Amygdala (tissue), 56 donors: Measurements from ENCODE around the gene FUS.
"Not testable (repeated sequence)": the region's sequence is repeated elsewhere in the genome, so short reads cannot be mapped to it uniquely, and the experiment has no call there.

Experiments
- DNase-seq, 56 donors: peaks; one replicate each; lab custom pipeline; 2025; lab: John Stamatoyannopoulos, UW

FUS gene

GRCh38 chr16:31179747-31180459, at the start of gene FUS:
FUS (plus strand) TSS chr16:31180139; CDS start chr16:31180215, 76 bp downstream.
- peak; percentile 69 to 98 (median 89) for DNase-seq

DNA sequence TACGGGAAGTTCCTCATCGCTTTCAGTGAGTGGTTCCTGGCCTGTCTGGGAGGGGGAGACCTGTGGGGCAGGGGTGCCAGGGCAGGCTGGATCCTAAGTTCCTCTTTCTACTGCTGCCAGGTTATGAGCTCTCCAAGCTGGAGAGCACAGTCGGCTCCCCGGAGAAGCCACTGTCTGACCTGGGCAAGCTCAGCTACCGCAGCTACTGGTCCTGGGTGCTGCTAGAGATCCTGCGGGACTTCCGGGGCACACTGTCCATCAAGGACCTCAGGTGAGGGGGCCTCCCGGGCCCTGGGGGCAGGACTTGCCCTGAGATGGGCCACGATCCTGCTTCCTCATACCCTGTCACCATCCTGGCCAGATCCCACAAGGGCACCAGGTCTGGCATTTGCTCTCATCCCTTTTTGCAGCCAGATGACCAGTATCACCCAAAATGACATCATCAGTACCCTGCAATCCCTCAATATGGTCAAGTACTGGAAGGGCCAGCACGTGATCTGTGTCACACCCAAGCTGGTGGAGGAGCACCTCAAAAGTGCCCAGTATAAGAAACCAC, 49.5 kb upstream of the FUS start:
- no peak for DNase-seq

- DNase-seq: no peak
These were observed 49.0 kb upstream of the FUS start for GRCh38 chr16:31130899-31131298.

GRCh38 chr16:31131416-31131815, 48.5 kb upstream of the FUS start:
- DNase-seq: no peak

GRCh38 chr16:31131841-31132271, 48.1 kb upstream of the FUS start:
- DNase-seq: no peak

GRCh38 chr16:31132303-31132979, 47.5 kb upstream of the FUS start:
- no peak for DNase-seq

- DNase-seq: no peak
These were observed 46.9 kb upstream of the FUS start for GRCh38 chr16:31133046-31133501.

GRCh38 chr16:31134091-31134571, 45.8 kb upstream of the FUS start:
- peak in 2 of 56 donors; percentile 21 to 23 for DNase-seq

- no peak for DNase-seq
These were observed 45.1 kb upstream of the FUS start for GRCh38 chr16:31134625-31135534.

- DNase-seq: no peak
These were observed 44.2 kb upstream of the FUS start, which contains the start of gene PRSS8 for GRCh38 chr16:31135535-31136286. PRSS8 (minus strand) TSS chr16:31135727; CDS start chr16:31135498, 229 bp downstream.

GRCh38 chr16:31136287-31136662, 43.7 kb upstream of the FUS start:
- DNase-seq: no peak

GRCh38 chr16:31136822-31137499, 43.0 kb upstream of the FUS start:
- DNase-seq: not testable (repeated sequence)

GRCh38 chr16:31138621-31139578, 41.0 kb upstream of the FUS start:
- no peak for DNase-seq

GRCh38 chr16:31141071-31141469, 38.9 kb upstream of the FUS start:
- DNase-seq: not testable (repeated sequence)

DNA sequence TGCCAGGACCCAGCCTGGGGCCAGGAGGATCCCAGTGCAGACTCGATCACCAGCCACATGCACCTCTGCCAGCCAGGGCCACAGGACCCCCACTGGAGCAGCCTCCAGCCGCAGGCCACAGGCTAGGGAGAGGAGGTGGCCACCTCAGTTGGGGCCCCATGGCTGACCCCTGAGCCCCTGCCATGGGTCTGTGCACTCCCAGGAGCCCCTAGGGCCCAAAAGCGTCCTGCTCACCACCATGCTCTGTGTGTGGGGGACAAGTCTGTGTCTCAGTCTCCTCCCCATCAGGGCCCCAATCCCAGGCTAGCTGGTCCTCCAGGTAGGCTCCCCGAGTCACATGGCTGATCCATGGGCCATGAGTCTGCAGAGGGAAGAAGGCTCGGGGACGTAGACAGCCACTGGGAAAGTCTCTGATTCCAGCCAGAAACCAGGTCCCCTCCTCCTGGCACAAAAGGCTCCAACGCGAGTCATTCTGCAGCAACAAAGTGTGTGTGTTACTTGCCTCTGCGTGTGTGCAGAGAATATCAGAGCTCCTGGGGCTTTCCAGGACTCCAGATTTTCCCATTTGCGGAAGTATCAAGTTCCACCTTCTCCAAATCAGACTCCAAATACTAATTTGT, 38.3 kb upstream of the FUS start:
- peak in 13 of 56 donors; percentile 23 to 61 (median 49) for DNase-seq

GRCh38 chr16:31142109-31143010, 37.6 kb upstream of the FUS start:
- peak; percentile 41 to 99 (median 96) for DNase-seq
